ENCODE results near the gene MORF4L2.

MORF4L2 gene

DNA sequence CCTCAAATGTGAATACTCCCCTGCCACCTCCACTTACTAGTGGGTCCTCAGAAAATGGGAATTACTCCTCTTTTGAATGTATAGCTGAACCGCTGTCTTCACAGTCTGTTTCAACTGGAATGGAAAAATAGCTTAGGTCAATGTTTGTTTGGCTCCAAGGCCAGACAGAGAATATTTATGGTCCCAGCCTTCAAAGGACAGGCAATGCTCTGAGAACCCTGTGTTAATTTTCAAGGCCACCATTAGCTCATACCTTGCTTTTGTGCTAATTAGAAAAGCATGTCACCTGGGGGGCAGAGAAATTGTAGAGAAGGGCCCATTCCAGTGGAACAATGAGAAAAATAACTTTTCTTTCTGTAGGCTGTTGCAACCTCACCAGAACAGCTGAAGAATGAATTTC lies 4.6 kb upstream of the MORF4L2 start:
- no peak for ATAC-seq

GRCh38 chrX:103688946-103689345 lies 2.4 kb upstream of the MORF4L2 start:
- TF ChIP-seq RARB (CRISPR knock-in tag; IDR thresholded peaks at IDR 0.05): no peak
- no peak for TF ChIP-seq ISL1 (CRISPR knock-in tag; IDR thresholded peaks at IDR 0.05)
- TF ChIP-seq, protein P1, sequence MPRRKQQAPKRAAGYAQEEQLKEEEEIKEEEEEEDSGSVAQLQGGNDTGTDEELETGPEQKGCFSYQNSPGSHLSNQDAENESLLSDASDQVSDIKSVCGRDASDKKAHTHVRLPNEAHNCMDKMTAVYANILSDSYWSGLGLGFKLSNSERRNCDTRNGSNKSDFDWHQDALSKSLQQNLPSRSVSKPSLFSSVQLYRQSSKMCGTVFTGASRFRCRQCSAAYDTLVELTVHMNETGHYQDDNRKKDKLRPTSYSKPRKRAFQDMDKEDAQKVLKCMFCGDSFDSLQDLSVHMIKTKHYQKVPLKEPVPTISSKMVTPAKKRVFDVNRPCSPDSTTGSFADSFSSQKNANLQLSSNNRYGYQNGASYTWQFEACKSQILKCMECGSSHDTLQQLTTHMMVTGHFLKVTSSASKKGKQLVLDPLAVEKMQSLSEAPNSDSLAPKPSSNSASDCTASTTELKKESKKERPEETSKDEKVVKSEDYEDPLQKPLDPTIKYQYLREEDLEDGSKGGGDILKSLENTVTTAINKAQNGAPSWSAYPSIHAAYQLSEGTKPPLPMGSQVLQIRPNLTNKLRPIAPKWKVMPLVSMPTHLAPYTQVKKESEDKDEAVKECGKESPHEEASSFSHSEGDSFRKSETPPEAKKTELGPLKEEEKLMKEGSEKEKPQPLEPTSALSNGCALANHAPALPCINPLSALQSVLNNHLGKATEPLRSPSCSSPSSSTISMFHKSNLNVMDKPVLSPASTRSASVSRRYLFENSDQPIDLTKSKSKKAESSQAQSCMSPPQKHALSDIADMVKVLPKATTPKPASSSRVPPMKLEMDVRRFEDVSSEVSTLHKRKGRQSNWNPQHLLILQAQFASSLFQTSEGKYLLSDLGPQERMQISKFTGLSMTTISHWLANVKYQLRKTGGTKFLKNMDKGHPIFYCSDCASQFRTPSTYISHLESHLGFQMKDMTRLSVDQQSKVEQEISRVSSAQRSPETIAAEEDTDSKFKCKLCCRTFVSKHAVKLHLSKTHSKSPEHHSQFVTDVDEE (CRISPR knock-in tag; IDR thresholded peaks at IDR 0.05): no peak
- TF ChIP-seq POU6F1 (CRISPR knock-in tag; IDR thresholded peaks at IDR 0.05; ENCODE audit: borderline replicate concordance, low read depth): no peak
- TF ChIP-seq GLIS3 (CRISPR knock-in tag; IDR thresholded peaks at IDR 0.05): no peak
- TF ChIP-seq ZFP3 (CRISPR knock-in tag; IDR thresholded peaks at IDR 0.05): no peak
- TF ChIP-seq ZNF70 (CRISPR knock-in tag; IDR thresholded peaks at IDR 0.05): no peak
- no peak for TF ChIP-seq CSDC2 (CRISPR knock-in tag; IDR thresholded peaks at IDR 0.05)
- TF ChIP-seq OSR1 (CRISPR knock-in tag; IDR thresholded peaks at IDR 0.05): no peak
- TF ChIP-seq BACH2 (CRISPR knock-in tag; IDR thresholded peaks at IDR 0.05; ENCODE audit: borderline replicate concordance): no peak
- TF ChIP-seq, protein P2, sequence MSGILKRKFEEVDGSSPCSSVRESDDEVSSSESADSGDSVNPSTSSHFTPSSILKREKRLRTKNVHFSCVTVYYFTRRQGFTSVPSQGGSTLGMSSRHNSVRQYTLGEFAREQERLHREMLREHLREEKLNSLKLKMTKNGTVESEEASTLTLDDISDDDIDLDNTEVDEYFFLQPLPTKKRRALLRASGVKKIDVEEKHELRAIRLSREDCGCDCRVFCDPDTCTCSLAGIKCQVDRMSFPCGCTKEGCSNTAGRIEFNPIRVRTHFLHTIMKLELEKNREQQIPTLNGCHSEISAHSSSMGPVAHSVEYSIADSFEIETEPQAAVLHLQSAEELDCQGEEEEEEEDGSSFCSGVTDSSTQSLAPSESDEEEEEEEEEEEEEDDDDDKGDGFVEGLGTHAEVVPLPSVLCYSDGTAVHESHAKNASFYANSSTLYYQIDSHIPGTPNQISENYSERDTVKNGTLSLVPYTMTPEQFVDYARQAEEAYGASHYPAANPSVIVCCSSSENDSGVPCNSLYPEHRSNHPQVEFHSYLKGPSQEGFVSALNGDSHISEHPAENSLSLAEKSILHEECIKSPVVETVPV (CRISPR knock-in tag; IDR thresholded peaks at IDR 0.05): no peak
- TF ChIP-seq, protein P3, sequence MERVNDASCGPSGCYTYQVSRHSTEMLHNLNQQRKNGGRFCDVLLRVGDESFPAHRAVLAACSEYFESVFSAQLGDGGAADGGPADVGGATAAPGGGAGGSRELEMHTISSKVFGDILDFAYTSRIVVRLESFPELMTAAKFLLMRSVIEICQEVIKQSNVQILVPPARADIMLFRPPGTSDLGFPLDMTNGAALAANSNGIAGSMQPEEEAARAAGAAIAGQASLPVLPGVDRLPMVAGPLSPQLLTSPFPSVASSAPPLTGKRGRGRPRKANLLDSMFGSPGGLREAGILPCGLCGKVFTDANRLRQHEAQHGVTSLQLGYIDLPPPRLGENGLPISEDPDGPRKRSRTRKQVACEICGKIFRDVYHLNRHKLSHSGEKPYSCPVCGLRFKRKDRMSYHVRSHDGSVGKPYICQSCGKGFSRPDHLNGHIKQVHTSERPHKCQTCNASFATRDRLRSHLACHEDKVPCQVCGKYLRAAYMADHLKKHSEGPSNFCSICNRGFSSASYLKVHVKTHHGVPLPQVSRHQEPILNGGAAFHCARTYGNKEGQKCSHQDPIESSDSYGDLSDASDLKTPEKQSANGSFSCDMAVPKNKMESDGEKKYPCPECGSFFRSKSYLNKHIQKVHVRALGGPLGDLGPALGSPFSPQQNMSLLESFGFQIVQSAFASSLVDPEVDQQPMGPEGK (CRISPR knock-in tag; IDR thresholded peaks at IDR 0.05; ENCODE audit: borderline replicate concordance): no peak
- TF ChIP-seq ARNTL (CRISPR knock-in tag; IDR thresholded peaks at IDR 0.05; ENCODE audit: borderline replicate concordance, low read depth): no peak
- TF ChIP-seq ESRRG (CRISPR knock-in tag; IDR thresholded peaks at IDR 0.05): no peak
- no peak for TF ChIP-seq SNAI2 (CRISPR knock-in tag; IDR thresholded peaks at IDR 0.05)
- TF ChIP-seq, protein P4, sequence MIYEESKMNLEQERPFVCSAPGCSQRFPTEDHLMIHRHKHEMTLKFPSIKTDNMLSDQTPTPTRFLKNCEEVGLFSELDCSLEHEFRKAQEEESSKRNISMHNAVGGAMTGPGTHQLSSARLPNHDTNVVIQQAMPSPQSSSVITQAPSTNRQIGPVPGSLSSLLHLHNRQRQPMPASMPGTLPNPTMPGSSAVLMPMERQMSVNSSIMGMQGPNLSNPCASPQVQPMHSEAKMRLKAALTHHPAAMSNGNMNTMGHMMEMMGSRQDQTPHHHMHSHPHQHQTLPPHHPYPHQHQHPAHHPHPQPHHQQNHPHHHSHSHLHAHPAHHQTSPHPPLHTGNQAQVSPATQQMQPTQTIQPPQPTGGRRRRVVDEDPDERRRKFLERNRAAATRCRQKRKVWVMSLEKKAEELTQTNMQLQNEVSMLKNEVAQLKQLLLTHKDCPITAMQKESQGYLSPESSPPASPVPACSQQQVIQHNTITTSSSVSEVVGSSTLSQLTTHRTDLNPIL (CRISPR knock-in tag; IDR thresholded peaks at IDR 0.05; ENCODE audit: low read depth): no peak
- no peak for TF ChIP-seq ZC3H10 (CRISPR knock-in tag; IDR thresholded peaks at IDR 0.05)
- no peak for TF ChIP-seq PPARA (CRISPR knock-in tag; IDR thresholded peaks at IDR 0.05; ENCODE audit: borderline replicate concordance)
- TF ChIP-seq TOX (CRISPR knock-in tag; IDR thresholded peaks at IDR 0.05; ENCODE audit: borderline replicate concordance): no peak
- no peak for TF ChIP-seq TCF4 (CRISPR knock-in tag; IDR thresholded peaks at IDR 0.05; ENCODE audit: borderline replicate concordance)
- peak; percentile 15; the same call in 2 of the 3 replicates for ATAC-seq

More for the DNA sequence above, 4.6 kb upstream of the MORF4L2 start:
- no peak for TF ChIP-seq SNAI2 (CRISPR knock-in tag; IDR thresholded peaks at IDR 0.05)
- TF ChIP-seq ESRRG (CRISPR knock-in tag; IDR thresholded peaks at IDR 0.05): no peak
- TF ChIP-seq, protein P1 (CRISPR knock-in tag; IDR thresholded peaks at IDR 0.05): no peak
- no peak for TF ChIP-seq OSR1 (CRISPR knock-in tag; IDR thresholded peaks at IDR 0.05)
- TF ChIP-seq ZFP30 (CRISPR knock-in tag; IDR thresholded peaks at IDR 0.05): no peak
- no peak for TF ChIP-seq PPARA (CRISPR knock-in tag; IDR thresholded peaks at IDR 0.05; ENCODE audit: borderline replicate concordance)
- TF ChIP-seq ARNTL (CRISPR knock-in tag; IDR thresholded peaks at IDR 0.05; ENCODE audit: borderline replicate concordance, low read depth): no peak
- no peak for TF ChIP-seq RARB (CRISPR knock-in tag; IDR thresholded peaks at IDR 0.05)

Data from SK-N-SH treated with all-trans-retinoic acid at 6 μM for 48 hours (cell line).